Heart right ventricle (tissue), 16 donors: ENCODE results near the gene CD6. TPM values are rescaled to one million over a fixed set of nuclear protein-coding genes. Genes with fewer than 3 reads are reported as not detected.

Experiments
- ATAC-seq, 8 donors: fragments of 200-7000 bp; cut with Tn5 transposase; one replicate each; pipeline ENCODE4 v1.9.1; 2020; ENCODE audit warnings: mild to moderate bottlenecking in 8 of 8, moderate library complexity in 8 of 8, moderate number of reproducible peaks in 1 of 8
- DNase-seq, 2 donors: peaks; one replicate each; pipeline ENCODE4 v3.0.0-alpha.2; 2020
- H3K27ac ChIP-seq, 10 donors: fragments of 200-600 bp; sonication (generic) in 2 of 10; one replicate each; pipeline versions ENCODE4 v1.5.0 to v1.8.0; 2020 to 2022; ENCODE audit warnings: mild to moderate bottlenecking in 3 of 10
- H3K27me3 ChIP-seq, 7 donors: fragments of 200-600 bp; one replicate each; pipeline ENCODE4 v1.8.0; 2021 to 2022; ENCODE audit warnings: mild to moderate bottlenecking in 2 of 7
- H3K36me3 ChIP-seq, 9 donors: fragments of 200-600 bp; sonication (generic) in 1 of 9; one replicate each; pipeline versions ENCODE4 v1.5.0 to v1.8.0; 2020 to 2022; ENCODE audit warnings: mild to moderate bottlenecking in 2 of 9
- H3K4me1 ChIP-seq, 9 donors: fragments of 200-600 bp; sonication (generic) in 1 of 9; one replicate each; pipeline versions ENCODE4 v1.5.0 to v1.8.0; 2020 to 2022; ENCODE audit warnings: mild to moderate bottlenecking in 4 of 9
- H3K4me3 ChIP-seq, 10 donors: fragments of 200-600 bp; sonication (generic) in 2 of 10; one replicate each; pipeline versions ENCODE4 v1.5.0 to v1.8.0; 2020 to 2022; ENCODE audit warnings: mild to moderate bottlenecking in 7 of 10, moderate library complexity in 2 of 10
- H3K9me3 ChIP-seq, 11 donors: fragments of 200-600 bp in 10 of 11; sonication (generic) in 2 of 11; one replicate each; pipeline versions ENCODE4 v1.5.0 to v1.8.0; 2013 to 2022; ENCODE audit warnings: mild to moderate bottlenecking in 2 of 11, control low read depth in 1 of 11, moderate library complexity in 1 of 11
- WGBS, 2 donors: extraction: QIAGEN DNeasy Blood & Tissue Kit; methylation state at CpG; one replicate each; pipeline ENCODE4 v1.1.7; 2013; ENCODE audit warnings: inconsistent platforms in 1 of 2; 5-methylcytosine and 5-hydroxymethylcytosine counted together
- intact Hi-C, 10 donors: fragments of 100-400 bp; cut with DNase I; formaldehyde crosslinking; loops; one replicate each; pipeline versions ENCODE4 v1.11.1 to v1.14.2; 2022
- polyA plus RNA-seq, 2 donors: library from polyadenylated mRNA; stranded (reverse); fragments of 200-250 nt; gene quantifications; one replicate each; pipeline ENCODE4 v1.2.3, GENCODE V29; 2013
- total RNA-seq, 10 donors: library from RNA; stranded (reverse); fragmentation: NEBNext Ultra II Directional in 3 of 10; extraction: Animal tissue kit (Norgen Biotek cat#: 25700) in 3 of 10; gene quantifications; one replicate each; pipeline versions ENCODE4 v1.2.1 to v1.2.4, GENCODE V29; 2021 to 2023
- TF ChIP-seq, protein P1 (sequence below), 9 donors: fragments of 200-600 bp; sonication (generic) in 2 of 9; IDR thresholded peaks; one replicate each; pipeline versions ENCODE4 v1.5.0 to v1.8.0; 2021 to 2022; ENCODE audit warnings: antibody characterized with exemption in 9 of 9, mild to moderate bottlenecking in 5 of 9, moderate library complexity in 1 of 9
- donor health status: Arrhythmogenic right ventricular cardiomyopathy.
- donor health status: ischemic (EF 13 %, LVEDD 7.1; RV severe dilation, severe dysfunction).
- donor health status: healthy with polysubstance abuse.
- donor health status: DM: no; HTN: yes; CAD: no.
- donor health status: DM: no; HTN: no; CAD: no.
- donor health status: ischemic (EF 25% LVEDD 6.9; RV normal size, moderate dysfunction).
- donor health status: ischemic (EF 25% LVEDD 5.7; RV mildly dilated, moderate dysfunction).
- donor health status: healthy.
- donor health status: DM: yes; HTN: yes; CAD: no.
- donor health status: Ischemic cardiomyopathy.
- donor health status: ischemic (EF 35%, LVEDD 5.7; RV mildly dilated, moderate dysfunction).
- donor health status: nonischemic (EF 11% LVEDD 7.7; RV severe dilation, severe dysfunction).
- donor health status: DM: yes; HTN: yes; CAD: no.
- donor health status: PGD.
- donor health status: ischemic (EF 29% LVEDD 5.4; RV normal size, mild dysfunction).
- donor health status: nonischemic (EF 23%, LVEDD 6.1; RV moderate dilation, normal function).

CD6 gene
- total and polyA plus RNA-seq, 12 donors, result 0.07 to 4.5 (median 0.34) TPM; not detected in 1

DNA sequence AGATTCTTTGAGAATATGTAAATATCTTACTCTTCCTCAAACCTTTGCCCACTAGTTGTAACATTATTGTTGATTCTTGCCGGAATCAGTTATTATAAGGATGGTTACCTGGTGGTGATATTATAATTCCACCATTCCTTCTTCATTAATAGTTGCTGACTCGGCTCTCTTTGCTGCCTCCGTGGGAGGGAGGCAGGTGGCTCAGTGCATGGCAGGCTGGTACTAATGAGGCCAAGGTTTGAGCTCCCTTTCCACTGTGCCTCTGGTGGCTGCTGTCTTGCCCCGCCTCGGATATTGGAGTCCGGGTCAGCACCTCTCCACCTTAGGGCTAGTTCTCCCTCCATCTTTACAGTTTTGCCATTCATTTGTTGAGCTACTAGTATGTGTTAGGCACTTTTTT, 12.7 kb downstream of the CD6 start:
- H3K9me3 ChIP-seq, result no peaks in the 10 kb centered on the region
- intact Hi-C loops, result no loop called here
- ATAC-seq, result no peak
- peak overlapping the region in 1 of 10 donors; percentile 49 for H3K27ac ChIP-seq
- peaks cover 0 to 6% (median 0%) of the 10 kb centered on the region in 9 donors for H3K4me1 ChIP-seq
- H3K4me3 ChIP-seq, result no peak overlapping the region
- DNase-seq, result no peak
- TF ChIP-seq, protein P1, sequence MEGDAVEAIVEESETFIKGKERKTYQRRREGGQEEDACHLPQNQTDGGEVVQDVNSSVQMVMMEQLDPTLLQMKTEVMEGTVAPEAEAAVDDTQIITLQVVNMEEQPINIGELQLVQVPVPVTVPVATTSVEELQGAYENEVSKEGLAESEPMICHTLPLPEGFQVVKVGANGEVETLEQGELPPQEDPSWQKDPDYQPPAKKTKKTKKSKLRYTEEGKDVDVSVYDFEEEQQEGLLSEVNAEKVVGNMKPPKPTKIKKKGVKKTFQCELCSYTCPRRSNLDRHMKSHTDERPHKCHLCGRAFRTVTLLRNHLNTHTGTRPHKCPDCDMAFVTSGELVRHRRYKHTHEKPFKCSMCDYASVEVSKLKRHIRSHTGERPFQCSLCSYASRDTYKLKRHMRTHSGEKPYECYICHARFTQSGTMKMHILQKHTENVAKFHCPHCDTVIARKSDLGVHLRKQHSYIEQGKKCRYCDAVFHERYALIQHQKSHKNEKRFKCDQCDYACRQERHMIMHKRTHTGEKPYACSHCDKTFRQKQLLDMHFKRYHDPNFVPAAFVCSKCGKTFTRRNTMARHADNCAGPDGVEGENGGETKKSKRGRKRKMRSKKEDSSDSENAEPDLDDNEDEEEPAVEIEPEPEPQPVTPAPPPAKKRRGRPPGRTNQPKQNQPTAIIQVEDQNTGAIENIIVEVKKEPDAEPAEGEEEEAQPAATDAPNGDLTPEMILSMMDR (IDR thresholded peaks at IDR 0.05), result no peak
- peaks cover 0 to 14% (median 0%) of the 10 kb centered on the region in 7 donors for H3K27me3 ChIP-seq
- no peaks in the 10 kb centered on the region for H3K36me3 ChIP-seq
- WGBS, 2 donors, result 77 to 82% methylated on average over 6 of the region's 6 CpGs

DNA sequence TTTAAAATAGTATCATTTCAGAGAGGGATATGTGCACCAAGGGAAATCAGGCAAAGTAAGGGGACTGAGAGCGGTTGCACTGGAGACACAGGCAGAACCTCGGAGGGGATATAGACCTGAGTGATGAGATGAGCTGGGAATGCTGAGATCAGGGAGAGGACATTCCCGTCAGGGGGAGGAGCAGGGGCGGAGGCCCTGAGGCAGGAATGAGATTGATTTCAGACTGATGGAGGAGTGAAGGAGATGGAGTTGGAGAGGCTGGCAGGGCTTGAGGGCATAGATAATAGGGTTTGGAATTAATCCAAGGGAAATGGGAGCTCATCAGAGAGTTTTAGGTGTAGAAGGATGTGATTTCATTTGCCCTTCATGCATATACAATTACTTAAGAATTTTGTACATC, 13.2 kb downstream of the CD6 start:
- no peak for ATAC-seq
- intact Hi-C loops, result no loop called here

DNA sequence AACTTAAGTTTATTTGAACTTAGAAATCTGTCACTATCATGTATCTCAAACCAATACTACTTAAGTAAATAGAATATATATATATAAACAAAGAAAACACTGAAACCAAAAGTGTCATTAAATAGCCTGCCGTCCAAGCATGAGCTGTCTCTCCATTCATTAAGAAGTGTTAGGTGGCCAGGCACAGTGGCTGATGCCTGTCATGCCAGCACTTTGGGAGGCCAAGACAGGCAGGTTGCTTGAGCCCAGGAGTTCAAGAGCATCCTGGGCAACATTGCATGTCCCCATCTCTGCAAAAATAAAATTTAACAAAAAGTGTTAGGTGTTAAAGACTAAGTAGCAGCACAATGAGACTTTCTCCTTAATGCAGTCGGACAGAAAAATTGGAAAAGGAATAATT, 14.0 kb downstream of the CD6 start:
- intact Hi-C loops, result no loop called here
- WGBS, 2 donors, result 84 to 90% methylated on average over 2 of the region's 2 CpGs
- TF ChIP-seq, protein P1 (IDR thresholded peaks at IDR 0.05), result no peak
- no peaks in the 10 kb centered on the region for H3K36me3 ChIP-seq
- DNase-seq, result no peak
- peaks cover 0 to 4% (median 0%) of the 10 kb centered on the region in 9 donors for H3K4me1 ChIP-seq
- peak overlapping the region in 1 of 10 donors; percentile 77 for H3K27ac ChIP-seq
- no peaks in the 10 kb centered on the region for H3K9me3 ChIP-seq
- peaks cover 0 to 17% (median 0%) of the 10 kb centered on the region in 7 donors for H3K27me3 ChIP-seq
- H3K4me3 ChIP-seq, result no peak overlapping the region
- no peak for ATAC-seq

More for the DNA sequence above, 13.2 kb downstream of the CD6 start:
- no peaks in the 10 kb centered on the region for H3K9me3 ChIP-seq
- no peak for DNase-seq
- H3K27ac ChIP-seq, result peak overlapping the region in 1 of 10 donors; percentile 49
- H3K4me3 ChIP-seq, result no peak overlapping the region
- no peaks in the 10 kb centered on the region for H3K36me3 ChIP-seq
- 45 to 48% methylated on average over 4 of the region's 4 CpGs for WGBS, 2 donors
- peaks cover 0 to 14% (median 0%) of the 10 kb centered on the region in 7 donors for H3K27me3 ChIP-seq
- peaks cover 0 to 4% (median 0%) of the 10 kb centered on the region in 9 donors for H3K4me1 ChIP-seq
- TF ChIP-seq, protein P1 (IDR thresholded peaks at IDR 0.05), result no peak

DNA sequence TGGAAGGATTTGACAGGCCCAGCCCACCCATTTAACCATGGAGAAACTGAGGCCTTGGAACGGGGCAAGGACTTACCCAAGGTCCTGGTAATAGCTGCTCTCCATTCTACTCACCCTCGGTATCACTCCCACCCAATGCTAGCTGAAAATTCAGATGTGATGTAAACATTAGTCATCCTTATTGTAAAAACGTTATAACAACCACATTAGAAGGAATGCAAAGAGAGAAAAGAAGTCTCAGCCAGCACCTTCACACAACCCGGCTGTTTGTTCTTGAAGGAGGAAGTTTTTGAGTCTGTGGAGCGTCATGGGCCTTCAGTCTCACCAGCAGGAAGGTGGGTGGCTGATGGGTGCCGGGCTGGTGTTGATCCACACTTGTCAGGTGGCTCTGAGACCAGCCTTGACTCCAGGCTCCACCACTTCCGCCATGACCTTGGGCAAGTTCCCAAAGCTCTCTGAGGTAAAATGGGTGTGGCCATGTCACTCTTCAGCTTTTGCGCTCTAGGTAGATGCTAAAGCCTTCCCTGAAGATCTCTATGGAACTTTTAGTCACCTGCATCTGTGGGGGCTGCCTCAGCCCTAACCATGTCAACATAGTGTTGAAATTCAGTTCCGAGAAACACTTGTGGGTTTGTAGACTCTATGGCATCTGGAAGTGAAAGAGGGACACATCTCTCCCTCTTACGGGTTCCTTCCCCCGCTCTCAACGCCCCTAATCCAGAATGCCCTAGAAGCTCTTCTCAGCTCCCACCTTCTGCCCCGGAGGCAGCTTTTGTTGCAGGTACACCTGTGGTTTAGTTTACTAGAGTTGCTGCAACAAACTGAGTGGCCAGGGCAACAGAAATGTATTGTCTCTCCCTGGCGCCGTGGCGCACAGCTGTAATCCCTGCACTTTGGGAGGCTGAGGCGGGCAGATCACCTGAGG, 14.8 kb downstream of the CD6 start:
- TF ChIP-seq, protein P1 (IDR thresholded peaks at IDR 0.05), result no peak
- H3K27me3 ChIP-seq, result peaks cover 0 to 19% (median 0%) of the 10 kb centered on the region in 7 donors
- no peaks in the 10 kb centered on the region for H3K36me3 ChIP-seq
- 81 to 83% methylated on average over 17 of the region's 17 CpGs for WGBS, 2 donors
- no peaks in the 10 kb centered on the region for H3K9me3 ChIP-seq
- H3K4me1 ChIP-seq, result peaks cover 0 to 4% (median 0%) of the 10 kb centered on the region in 9 donors
- peak in 3 of 8 donors; percentile 29 to 52 (median 35) for ATAC-seq
- H3K27ac ChIP-seq, result peak overlapping the region in 1 of 10 donors; percentile 77
- H3K4me3 ChIP-seq, result no peak overlapping the region
- no peak for DNase-seq
- intact Hi-C loops, result no loop called here
